MG63 (cell line): ENCODE data around the gene FZD4. TPM values are rescaled to one million over a fixed set of nuclear protein-coding genes. Genes with fewer than 3 reads are reported as not detected.
"Not testable (repeated sequence)": the region's sequence is repeated elsewhere in the genome, so short reads cannot be mapped to it uniquely, and the experiment has no call there.

Experiments used
- DNase-seq: peaks from one replicate; pipeline ENCODE4 v3.0.0-alpha.2; 2020
- H3K27me3 ChIP-seq: fragments of 250-450 bp; sonication (Bioruptor Pico); 2 replicates; pipeline ENCODE4 v1.5.1; 2020; ENCODE audit warnings: mild to moderate bottlenecking, moderate library complexity
- H3K36me3 ChIP-seq: fragments of 250-450 bp; sonication (Bioruptor Pico); 2 replicates; pipeline ENCODE4 v1.5.1; 2020; ENCODE audit warnings: mild to moderate bottlenecking, moderate library complexity
- H3K4me3 ChIP-seq: fragments of 250-450 bp; sonication (Bioruptor Pico); 2 replicates; pipeline ENCODE4 v1.5.1; 2020; ENCODE audit warnings: mild to moderate bottlenecking, moderate library complexity
- H3K9me3 ChIP-seq: fragments of 250-450 bp; sonication (Bioruptor Pico); 2 replicates; pipeline ENCODE4 v1.5.1; 2020; ENCODE audit warnings: mild to moderate bottlenecking, moderate library complexity
- total RNA-seq: library from RNA; depleted of rRNA; stranded (reverse); fragments of >200 nt; shearing (Covaris generic); gene quantifications from 2 replicates; pipeline ENCODE4 v1.2.3, GENCODE V29; 2014; ENCODE audit warnings: low replicate concordance

Gene FZD4
- total RNA-seq, 1 experiment from 2014 or later, result 0.16 TPM

DNA sequence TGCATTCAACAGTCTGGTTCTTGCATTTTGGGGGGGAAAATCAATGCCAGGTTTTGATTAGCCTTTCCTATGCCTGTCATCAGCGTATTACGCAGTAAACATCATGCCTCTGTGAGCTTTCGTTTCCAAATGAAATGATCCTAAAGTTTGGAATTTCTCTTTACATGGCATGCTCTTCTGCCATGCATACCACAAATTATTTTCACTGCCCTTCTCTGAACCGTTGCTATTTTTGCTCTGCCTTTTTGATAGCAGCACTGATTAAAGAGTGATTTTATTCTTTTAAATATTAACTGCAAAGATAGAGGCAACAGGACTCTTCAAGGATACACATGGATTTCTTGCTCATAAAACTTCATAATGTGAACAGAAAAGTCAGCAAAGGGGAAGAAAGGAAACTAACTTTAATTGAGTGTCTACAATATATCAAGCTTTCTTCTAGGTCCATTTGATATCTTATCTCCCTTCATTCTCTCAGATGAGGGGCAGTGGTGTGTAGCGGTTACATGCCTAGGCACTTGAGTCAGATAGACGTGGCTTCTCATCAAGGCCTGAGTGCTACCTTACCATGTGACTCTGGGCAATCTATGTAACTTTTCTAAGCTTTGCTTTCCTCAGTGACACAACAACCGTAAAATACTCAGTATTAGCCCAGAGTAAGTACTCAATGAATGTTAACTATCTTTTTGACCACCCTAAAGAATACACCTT, 25.0 kb upstream of the FZD4 start:
- Histone ChIP-seq H3K9me3 (no peaks in the 10 kb centered on the region), H3K4me3 (no peak overlapping the region), H3K27me3 (no peaks in the 10 kb centered on the region; the same call in 1 of the 2 replicates), H3K36me3 (no peaks in the 10 kb centered on the region)
- no peak for DNase-seq

DNA sequence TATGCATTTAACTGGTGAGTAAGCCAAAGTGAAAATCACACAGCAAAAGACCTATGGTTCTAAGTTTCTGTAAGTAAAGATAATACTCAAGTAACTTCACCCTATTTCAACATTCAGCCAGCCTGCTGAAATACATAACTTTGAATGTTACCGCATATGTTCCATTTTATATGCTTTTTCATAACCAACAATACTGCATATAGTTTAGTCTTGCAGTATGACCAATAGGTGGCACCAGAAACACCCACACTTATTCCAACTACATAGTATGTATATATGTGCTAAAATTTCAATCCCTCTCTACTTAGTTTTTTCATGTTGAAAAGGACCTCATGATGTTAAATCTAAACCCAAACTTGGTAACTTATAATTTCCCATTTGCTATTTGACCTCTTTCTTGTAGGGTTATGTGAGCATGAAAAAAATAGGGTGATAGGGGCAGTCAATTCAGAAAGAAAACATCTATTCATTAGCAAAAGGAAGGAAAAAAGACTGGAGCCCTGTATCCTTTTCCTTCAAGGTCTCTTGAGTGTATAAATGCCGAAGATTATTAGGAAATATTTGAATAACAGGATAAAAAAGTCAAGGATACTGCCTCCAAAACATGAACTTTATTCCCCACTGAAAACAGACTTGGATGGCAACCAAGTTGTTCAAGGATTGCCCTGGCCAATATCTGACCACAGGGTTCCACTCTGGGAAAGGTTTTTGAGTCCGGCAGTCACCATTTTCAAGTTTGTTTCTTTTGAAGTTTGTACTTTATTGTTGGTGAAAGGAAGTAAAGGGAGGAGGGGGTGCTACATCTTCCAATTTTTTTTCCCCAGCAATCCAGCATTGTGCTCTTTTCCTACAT, 23.8 kb upstream of the FZD4 start:
- no peaks in the 10 kb centered on the region for H3K9me3 ChIP-seq
- no peaks in the 10 kb centered on the region for H3K36me3 ChIP-seq
- no peaks in the 10 kb centered on the region; the same call in 1 of the 2 replicates for H3K27me3 ChIP-seq
- no peak for DNase-seq
- no peak overlapping the region for H3K4me3 ChIP-seq

DNA sequence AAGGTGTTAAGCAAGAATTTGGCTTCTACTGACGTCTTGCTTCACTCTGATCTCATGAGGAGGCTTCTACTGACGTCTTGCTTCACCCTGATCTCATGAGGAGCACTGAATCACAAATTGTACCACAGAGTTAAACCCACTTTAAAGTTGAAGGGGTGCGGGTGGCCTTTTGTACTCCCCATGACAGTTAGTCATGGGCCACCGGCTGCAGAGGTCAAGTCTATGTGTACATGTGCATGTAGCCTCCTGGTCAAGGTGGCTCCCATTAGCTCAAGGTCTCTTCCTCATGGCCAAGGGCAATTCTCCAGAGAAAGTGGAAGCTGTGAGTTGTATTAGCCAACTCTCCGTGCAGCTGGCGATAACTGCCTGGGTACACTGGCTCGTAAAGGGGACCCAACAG, 23.1 kb upstream of the FZD4 start:
- H3K36me3 ChIP-seq, result no peaks in the 10 kb centered on the region

DNA sequence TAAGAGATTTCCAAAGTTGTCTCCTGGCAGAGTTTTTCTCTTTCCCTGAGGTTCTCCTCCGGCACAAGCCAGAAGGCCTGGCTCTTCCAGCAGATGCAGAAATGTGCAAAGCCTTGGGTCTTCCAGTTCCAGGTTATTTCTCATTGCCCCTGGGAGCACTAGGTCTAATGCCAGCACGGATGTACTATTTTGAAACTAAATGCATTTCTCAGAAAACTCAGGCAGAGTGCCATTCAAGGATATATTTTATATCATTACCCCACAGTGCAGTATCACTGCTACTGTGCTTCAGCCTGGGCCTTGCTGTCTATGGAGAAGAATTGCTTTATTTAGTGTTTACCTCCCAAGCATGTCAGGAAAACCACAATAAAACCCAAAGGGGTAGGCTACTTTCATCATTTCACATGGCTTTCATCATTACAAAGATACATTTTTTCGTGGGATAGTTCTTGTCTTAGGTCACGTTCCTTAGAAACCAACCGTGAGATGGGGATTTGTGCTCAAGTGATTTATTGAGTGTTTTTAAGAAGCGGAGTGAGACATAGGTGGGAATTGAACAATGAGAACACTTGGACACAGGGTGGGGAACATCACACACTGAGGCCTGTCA, 22.4 kb upstream of the FZD4 start:
- H3K4me3 ChIP-seq, result no peak overlapping the region
- H3K27me3 ChIP-seq, result no peaks in the 10 kb centered on the region; the same call in 1 of the 2 replicates
- DNase-seq, result no peak
- no peaks in the 10 kb centered on the region for H3K36me3 ChIP-seq
- H3K9me3 ChIP-seq, result no peaks in the 10 kb centered on the region

More for the DNA sequence above, 23.1 kb upstream of the FZD4 start:
- DNase-seq, result no peak
- H3K27me3 ChIP-seq, result no peaks in the 10 kb centered on the region; the same call in 1 of the 2 replicates
- no peaks in the 10 kb centered on the region for H3K9me3 ChIP-seq
- H3K4me3 ChIP-seq, result no peak overlapping the region

DNA sequence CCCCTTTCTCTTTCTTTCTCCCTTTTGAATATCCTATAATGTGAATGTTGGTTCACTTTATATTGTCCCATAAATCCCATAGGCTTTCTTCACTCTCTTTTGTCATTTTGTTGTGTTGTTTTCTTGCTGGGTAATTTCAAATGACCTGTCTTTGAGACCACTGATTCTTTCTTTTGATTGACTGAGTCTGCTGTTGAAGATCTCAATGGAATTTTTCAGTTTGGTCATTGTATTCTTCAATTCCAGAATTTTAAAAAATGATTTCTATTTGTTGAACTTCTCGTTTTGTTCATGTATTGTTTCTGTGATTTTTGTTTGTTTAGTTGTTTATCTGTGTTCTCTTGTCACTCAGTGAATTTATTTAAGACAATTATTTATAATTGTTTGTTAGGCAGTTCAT, 17.5 kb upstream of the FZD4 start:
- no peaks in the 10 kb centered on the region for H3K36me3 ChIP-seq
- H3K9me3 ChIP-seq, result no peaks in the 10 kb centered on the region
- no peaks in the 10 kb centered on the region for H3K27me3 ChIP-seq
- DNase-seq, result no peak
- no peak overlapping the region for H3K4me3 ChIP-seq

DNA sequence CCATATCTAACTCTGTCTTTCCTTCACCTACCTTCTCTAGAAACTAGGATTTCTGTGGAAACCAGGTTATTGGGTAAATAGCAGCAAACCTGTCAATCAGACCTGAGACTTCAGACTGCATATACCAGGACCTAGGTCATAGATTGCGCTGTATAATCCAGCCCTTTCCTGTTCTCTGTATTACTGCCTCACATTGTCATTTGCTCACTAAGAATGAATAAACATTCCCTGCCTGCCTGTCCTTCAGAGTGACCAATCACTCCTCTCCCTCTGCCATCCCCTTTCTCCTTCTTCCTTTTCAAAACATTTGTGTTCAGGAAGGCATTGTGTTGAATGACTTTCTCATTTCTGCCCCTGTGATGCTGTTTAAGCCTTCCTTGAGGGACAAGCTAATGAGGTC, 14.1 kb upstream of the FZD4 start:
- Histone ChIP-seq H3K27me3 (peaks cover 3% of the 10 kb centered on the region), H3K36me3 (no peaks in the 10 kb centered on the region), H3K4me3 (no peak overlapping the region), H3K9me3 (no peaks in the 10 kb centered on the region)
- no peak for DNase-seq

DNA sequence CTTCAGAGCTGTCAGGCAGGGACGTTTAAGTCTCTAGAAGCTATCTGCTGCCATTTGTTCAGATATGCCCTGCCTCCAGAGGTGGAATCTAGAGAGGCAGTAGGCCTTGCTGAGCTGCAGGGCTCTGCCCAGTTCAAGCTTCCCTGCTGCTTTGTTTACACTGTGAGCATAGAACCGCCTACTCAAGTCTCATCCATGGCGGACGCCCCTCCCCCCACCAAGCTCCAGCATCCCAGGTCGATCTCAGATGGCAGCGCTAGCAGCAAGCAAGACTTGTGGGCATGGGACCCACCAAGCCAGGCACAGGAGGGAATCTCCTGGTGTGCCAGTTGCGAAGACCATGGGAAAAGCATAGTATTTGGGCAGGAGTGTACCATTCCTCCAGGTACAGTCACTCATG, 12.4 kb upstream of the FZD4 start:
- H3K9me3 ChIP-seq, H3K4me3 ChIP-seq, DNase-seq, H3K27me3 ChIP-seq, H3K36me3 ChIP-seq: not testable (repeated sequence)

DNA sequence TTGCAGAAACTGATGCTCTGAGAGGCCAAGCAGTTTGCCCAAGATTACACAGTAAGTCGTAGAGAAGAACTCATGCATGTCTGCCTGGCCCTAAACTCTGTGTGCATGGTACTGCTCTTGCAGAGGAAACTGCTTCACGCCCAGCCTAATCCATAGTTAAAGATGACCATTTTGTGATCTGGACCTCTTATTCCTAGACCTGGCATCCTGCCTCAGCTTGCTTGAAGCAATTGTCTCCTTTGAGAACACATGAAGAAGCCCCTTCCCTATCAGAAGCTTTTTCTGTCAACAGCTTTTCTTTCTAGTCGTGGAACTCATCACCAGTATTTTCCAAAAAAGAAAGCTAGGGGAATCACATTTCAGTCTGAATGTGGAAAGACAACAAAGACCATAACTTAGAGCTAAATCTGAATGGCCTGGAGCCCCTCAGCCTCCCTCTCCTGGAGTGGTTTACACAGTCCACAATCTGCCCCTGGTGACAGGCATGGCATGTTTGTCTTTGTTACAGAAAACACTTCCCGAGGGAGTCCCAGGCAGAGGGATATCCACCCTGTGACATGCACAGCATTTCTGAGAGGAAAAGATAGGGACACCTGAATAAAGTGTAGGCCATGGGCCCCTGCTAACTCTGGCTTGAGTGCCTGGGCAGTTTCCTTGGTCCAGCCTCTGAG, 2.9 kb upstream of the FZD4 start:
- Histone ChIP-seq H3K36me3 (no peaks in the 10 kb centered on the region), H3K4me3 (no peak overlapping the region), H3K9me3 (no peaks in the 10 kb centered on the region), H3K27me3 (peaks cover 9% of the 10 kb centered on the region)
- no peak for DNase-seq

DNA sequence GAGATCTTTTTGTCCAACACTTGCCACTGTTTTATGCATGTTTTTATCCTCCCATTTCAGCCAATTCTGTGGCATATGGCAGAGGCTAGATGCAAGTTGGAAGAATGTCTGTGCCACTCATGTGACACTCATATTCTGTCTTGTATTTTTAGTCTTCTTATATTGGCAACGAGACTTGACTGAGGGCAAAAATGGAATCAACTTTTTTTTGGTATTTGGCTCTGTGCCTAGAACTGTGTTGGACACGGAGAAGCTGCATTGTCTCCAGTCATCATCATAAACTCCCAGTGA, 1.7 kb upstream of the FZD4 start:
- Histone ChIP-seq H3K4me3 (no peak overlapping the region), H3K27me3 (peaks cover 3% of the 10 kb centered on the region), H3K36me3 (no peaks in the 10 kb centered on the region), H3K9me3 (no peaks in the 10 kb centered on the region)
- no peak for DNase-seq

DNA sequence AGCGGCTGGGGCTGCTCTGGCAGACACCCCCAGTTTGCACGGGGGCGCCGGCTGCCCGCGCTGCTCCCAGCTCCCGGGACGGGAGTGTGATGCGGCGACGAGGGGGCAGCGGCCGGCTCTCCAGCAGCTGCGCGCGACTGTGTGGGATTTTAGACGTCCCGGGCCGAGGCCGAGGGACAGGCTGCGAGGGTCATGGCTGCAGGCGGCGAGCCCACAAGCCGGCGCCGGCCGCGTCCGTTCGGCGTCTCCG, 159 bp downstream of the FZD4 start:
- Histone ChIP-seq H3K36me3 (no peaks in the 10 kb centered on the region), H3K27me3 (peaks cover 3% of the 10 kb centered on the region), H3K4me3 (peak overlapping the region; percentile 57), H3K9me3 (no peaks in the 10 kb centered on the region)
- no peak for DNase-seq

DNA sequence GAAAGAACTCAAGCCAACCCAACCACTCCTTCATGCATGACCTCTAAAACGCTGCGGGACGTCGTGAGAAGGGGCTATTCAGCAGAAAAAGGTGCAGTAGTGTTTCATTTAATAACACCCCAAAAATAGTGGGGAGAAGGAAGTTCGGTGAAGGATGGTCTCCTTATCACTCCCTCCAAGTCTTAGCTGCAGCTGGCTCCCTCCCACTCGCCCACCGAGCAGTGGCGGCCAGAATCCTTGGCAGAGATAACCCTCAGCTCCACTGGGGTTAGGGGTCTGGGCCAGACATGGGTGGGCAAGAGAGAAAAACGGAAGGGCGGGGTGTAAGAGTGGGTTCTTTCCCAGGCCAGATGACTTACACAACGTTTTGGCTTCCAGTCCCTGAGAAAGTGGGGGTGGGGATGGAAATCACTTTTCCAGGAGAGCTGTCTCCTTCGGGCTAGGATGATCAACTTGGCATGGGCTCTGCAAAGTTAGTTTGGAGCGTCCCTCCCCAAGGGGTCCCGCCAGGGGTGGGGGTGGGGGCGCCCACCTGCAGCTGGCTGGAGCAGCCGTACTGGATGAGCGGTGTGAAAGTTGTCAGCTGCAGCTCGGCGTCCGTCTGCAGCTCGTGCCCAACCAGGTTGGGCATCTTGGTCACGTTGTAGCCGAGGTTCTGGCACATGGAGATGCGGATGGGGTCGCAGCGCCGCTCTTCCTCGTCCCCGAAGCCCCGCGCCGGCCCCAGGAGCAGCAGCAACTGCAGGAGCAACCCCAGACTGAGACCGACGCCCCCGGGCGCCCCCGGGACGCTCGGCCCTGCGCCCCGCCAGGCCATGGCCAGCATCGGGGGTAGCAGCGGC, 705 bp downstream of the FZD4 start:
- no peak for DNase-seq
- Histone ChIP-seq H3K9me3 (no peaks in the 10 kb centered on the region), H3K27me3 (peaks cover 3% of the 10 kb centered on the region), H3K4me3 (peak overlapping the region; percentile 57), H3K36me3 (no peaks in the 10 kb centered on the region)

DNA sequence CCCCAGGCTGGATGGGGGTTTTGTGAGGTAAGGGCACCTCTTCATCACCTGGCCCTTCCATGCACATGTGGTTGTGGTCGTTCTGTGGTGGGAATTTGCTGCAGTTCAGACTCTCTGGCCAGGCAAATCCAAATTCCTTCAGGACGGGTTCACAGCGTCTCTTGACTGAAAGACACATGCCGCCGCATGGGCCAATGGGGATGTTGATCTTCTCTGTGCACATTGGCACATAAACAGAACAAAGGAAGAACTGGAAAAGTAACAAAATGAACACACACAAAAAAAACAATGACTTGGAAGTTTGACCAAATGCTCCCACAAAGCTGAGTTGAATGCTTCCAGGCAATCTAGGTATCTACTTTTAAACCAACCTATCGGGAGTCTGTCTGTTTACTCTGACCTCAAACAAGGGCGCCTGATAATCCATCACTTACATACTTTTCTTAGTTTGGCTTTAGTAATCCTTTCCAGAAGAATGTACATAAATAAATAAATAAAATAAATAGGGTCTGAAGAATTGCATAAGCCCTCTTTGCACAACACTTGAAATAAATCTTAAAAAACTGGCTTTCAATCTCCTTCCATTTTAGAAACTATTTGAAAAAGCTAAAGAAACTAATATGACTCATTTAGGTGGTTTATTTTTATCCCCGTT, 2.8 kb downstream of the FZD4 start:
- DNase-seq, result no peak
- no peaks in the 10 kb centered on the region; the same call in 1 of the 2 replicates for H3K27me3 ChIP-seq
- no peaks in the 10 kb centered on the region for H3K36me3 ChIP-seq
- no peak overlapping the region for H3K4me3 ChIP-seq
- H3K9me3 ChIP-seq, result no peaks in the 10 kb centered on the region

DNA sequence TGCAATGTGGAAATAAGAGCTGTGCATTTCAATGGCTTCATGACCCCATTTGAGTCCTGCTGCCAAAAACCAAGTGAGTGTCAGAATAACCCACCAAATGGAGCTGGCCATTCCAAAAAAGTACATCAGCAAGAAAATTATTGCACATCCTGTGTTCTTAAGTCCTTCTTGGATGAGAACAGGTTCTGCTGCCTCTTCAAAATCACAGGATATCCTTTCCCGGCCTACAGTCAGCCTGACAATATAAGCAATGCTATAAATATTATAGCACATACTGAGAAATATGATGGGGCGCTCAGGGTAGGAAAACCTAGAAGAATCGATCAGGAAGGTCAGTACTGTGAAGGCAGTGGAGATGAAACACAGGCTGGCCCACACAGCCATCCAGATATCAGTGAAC, 3.5 kb downstream of the FZD4 start:
- Histone ChIP-seq H3K36me3 (no peaks in the 10 kb centered on the region), H3K4me3 (no peak overlapping the region), H3K27me3 (no peaks in the 10 kb centered on the region; the same call in 1 of the 2 replicates), H3K9me3 (no peaks in the 10 kb centered on the region)
- DNase-seq, result no peak

DNA sequence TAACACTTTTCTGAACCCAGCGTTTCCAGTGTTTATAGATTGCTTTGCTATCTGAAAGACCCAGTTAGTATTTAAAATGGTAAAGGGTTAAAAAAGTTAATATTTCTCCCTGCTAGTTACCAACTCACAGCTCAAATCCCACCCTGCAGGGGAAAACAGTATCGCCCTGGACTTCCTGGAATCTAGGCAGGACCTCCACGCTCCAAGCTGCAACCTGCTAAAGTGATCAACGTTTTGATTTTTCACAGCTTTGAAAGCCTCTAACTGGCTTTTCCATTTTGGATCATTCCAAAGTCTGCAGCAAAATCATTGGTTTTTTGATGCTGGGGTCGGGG, 4.6 kb downstream of the FZD4 start:
- no peak overlapping the region for H3K4me3 ChIP-seq

DNA sequence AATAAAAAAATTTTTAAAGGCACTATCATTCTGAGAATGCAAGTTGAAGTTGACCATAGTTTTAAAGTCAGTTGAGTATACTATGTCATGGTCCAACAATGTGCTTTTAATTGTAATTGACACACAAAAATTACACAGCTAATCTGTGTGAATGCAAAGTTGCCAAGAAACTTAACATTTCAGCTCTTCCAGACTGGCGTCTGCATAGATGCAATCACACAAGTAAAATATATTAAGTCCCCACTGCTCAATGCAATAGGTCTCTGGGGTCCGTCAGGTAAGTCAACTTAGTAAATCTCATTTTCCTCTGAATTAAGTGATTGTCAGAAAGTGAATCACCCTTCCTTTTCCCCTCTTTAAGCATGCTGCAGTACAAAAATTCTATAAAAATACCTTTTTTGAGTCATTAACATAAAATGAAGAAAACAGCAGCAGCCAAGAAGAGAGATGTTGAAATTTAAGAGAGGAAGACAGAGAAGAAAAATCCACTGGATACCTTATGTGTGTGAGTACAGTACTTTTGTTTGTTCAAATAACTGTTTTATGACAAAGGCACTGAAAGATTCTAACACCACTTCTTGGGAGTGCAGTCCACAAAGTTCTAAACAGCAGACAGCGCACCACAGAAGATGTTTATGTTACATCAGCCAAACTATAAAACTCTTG, 5.1 kb downstream of the FZD4 start:
- DNase-seq, result no peak
- Histone ChIP-seq H3K27me3 (no peaks in the 10 kb centered on the region; the same call in 1 of the 2 replicates), H3K4me3 (no peak overlapping the region), H3K9me3 (no peaks in the 10 kb centered on the region), H3K36me3 (no peaks in the 10 kb centered on the region)

More for the DNA sequence above, 4.6 kb downstream of the FZD4 start:
- H3K36me3 ChIP-seq, result no peaks in the 10 kb centered on the region
- no peaks in the 10 kb centered on the region; the same call in 1 of the 2 replicates for H3K27me3 ChIP-seq
- DNase-seq, result no peak
- H3K9me3 ChIP-seq, result no peaks in the 10 kb centered on the region

DNA sequence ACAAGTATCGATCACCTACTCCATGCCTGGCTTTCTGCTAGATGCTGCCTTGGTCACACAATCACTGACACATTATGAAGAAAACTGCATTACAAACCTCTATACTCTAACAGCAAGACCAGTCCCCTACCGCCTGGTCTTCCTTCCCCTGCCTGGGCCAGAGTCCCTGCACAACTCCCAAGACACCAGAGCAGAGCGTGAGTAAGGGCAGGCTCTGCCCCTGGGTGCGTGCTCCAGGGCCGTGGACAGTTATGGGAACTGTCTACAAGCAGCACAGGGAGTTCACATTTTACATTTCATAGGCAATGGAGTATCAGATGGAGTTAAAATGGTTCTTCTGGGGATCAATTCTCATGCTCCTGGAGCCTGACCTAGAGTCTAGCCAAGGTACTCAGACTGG, 6.5 kb downstream of the FZD4 start:
- Histone ChIP-seq H3K36me3 (no peaks in the 10 kb centered on the region), H3K4me3 (no peak overlapping the region), H3K27me3 (no peaks in the 10 kb centered on the region), H3K9me3 (no peaks in the 10 kb centered on the region)
- no peak for DNase-seq
